DND-41 (cell line): ENCODE results near the gene ETNK2.
"Not testable (repeated sequence)": the region's sequence is repeated elsewhere in the genome, so short reads cannot be mapped to it uniquely, and the experiment has no call there.

ENCODE experiments used
- ATAC-seq: fragments of 200-7000 bp; cut with Tn5 transposase; 3 replicates; pipeline ENCODE4 v1.9.1; 2021; ENCODE audit warnings: low read depth; ENCODE audit not compliant: insufficient read depth
- DNase-seq: peaks from one replicate; pipeline ENCODE4 v3.0.0-alpha.2; 2020
- H2AFZ ChIP-seq: 2 replicates; pipeline ENCODE4 v1.6.0; 2012; ENCODE audit warnings: low read depth, low read length
- H3K27ac ChIP-seq: 2 replicates; pipeline ENCODE4 v1.5.1; 2012; ENCODE audit warnings: low read length, inconsistent platforms
- H3K27me3 ChIP-seq: fragments of 200-600 bp; sonication (generic); 2 replicates; pipeline ENCODE4 v1.6.0; 2012; ENCODE audit warnings: low read length, mild to moderate bottlenecking, inconsistent platforms; ENCODE audit not compliant: insufficient read depth, poor library complexity
- H3K36me3 ChIP-seq: 2 replicates; pipeline ENCODE4 v1.5.1; 2012; ENCODE audit warnings: low read length, inconsistent platforms; ENCODE audit not compliant: insufficient read depth
- H3K4me1 ChIP-seq: 2 replicates; pipeline ENCODE4 v1.5.1; 2012; ENCODE audit warnings: mild to moderate bottlenecking, low read length; ENCODE audit not compliant: insufficient read depth
- H3K4me2 ChIP-seq: 2 replicates; pipeline ENCODE4 v1.6.0; 2012; ENCODE audit warnings: mild to moderate bottlenecking, moderate library complexity, low read length, inconsistent platforms; ENCODE audit not compliant: insufficient read depth
- H3K4me3 ChIP-seq, 2 experiments: fragments of 200-600 bp in 1 of 2; shearing (Covaris generic) in 1 of 2; 2 replicates each; pipeline ENCODE4 v1.5.1; 2012 to 2016; ENCODE audit warnings: inconsistent platforms in 2 of 2, low read length in 2 of 2, mild to moderate bottlenecking in 2 of 2, low read depth in 1 of 2, moderate library complexity in 1 of 2
- H3K79me2 ChIP-seq: 2 replicates; pipeline ENCODE4 v1.6.0; 2012; ENCODE audit warnings: low read length, inconsistent platforms; ENCODE audit not compliant: insufficient read depth
- H3K9ac ChIP-seq: 2 replicates; pipeline ENCODE4 v1.6.0; 2012; ENCODE audit warnings: low read depth, mild to moderate bottlenecking, inconsistent platforms, low read length, moderate library complexity
- H3K9me3 ChIP-seq: 2 replicates; pipeline ENCODE4 v1.5.1; 2012; ENCODE audit warnings: low read length, moderate library complexity, mild to moderate bottlenecking, inconsistent platforms; ENCODE audit not compliant: insufficient read depth, severe bottlenecking
- H4K20me1 ChIP-seq: 2 replicates; pipeline ENCODE4 v1.6.0; 2012; ENCODE audit warnings: low read length; ENCODE audit not compliant: insufficient read depth
- EZH2 ChIP-seq: IDR thresholded peaks from 3 replicates; pipeline ENCODE4 v1.6.1; 2012; ENCODE audit warnings: borderline replicate concordance, low read depth, mild to moderate bottlenecking, moderate library complexity, low read length, inconsistent platforms; ENCODE audit not compliant: severe bottlenecking
- TF ChIP-seq, protein P1 (sequence below): IDR thresholded peaks from 2 replicates; pipeline ENCODE4 v1.5.1; 2012; ENCODE audit warnings: borderline replicate concordance, low read length, moderate library complexity, mild to moderate bottlenecking; ENCODE audit not compliant: poor library complexity, severe bottlenecking; ENCODE audit errors: extremely low read depth

The ETNK2 gene

GRCh38 chr1:204102029-204102611 lies 49.7 kb downstream of the ETNK2 start:
- ATAC-seq (no peak), DNase-seq (no peak)
- no peak overlapping the region for H3K4me2 ChIP-seq
- H4K20me1 ChIP-seq = no peaks in the 10 kb centered on the region
- H3K27me3 ChIP-seq = no peaks in the 10 kb centered on the region
- no peak overlapping the region for H3K27ac ChIP-seq
- peaks cover 15% of the 10 kb centered on the region for H3K4me1 ChIP-seq
- no peaks in the 10 kb centered on the region for H3K36me3 ChIP-seq
- no peaks in the 10 kb centered on the region for H3K9me3 ChIP-seq
- H3K79me2 ChIP-seq = no peaks in the 10 kb centered on the region
- no peak overlapping the region for H2AFZ ChIP-seq
- TF ChIP-seq EZH2 = no peak
- TF ChIP-seq, protein P1, sequence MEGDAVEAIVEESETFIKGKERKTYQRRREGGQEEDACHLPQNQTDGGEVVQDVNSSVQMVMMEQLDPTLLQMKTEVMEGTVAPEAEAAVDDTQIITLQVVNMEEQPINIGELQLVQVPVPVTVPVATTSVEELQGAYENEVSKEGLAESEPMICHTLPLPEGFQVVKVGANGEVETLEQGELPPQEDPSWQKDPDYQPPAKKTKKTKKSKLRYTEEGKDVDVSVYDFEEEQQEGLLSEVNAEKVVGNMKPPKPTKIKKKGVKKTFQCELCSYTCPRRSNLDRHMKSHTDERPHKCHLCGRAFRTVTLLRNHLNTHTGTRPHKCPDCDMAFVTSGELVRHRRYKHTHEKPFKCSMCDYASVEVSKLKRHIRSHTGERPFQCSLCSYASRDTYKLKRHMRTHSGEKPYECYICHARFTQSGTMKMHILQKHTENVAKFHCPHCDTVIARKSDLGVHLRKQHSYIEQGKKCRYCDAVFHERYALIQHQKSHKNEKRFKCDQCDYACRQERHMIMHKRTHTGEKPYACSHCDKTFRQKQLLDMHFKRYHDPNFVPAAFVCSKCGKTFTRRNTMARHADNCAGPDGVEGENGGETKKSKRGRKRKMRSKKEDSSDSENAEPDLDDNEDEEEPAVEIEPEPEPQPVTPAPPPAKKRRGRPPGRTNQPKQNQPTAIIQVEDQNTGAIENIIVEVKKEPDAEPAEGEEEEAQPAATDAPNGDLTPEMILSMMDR = no peak
- no peak overlapping the region for H3K9ac ChIP-seq
- no peak overlapping the region for H3K4me3 ChIP-seq

GRCh38 chr1:204099754-204100153 lies 52.1 kb downstream of the ETNK2 start:
- H3K9me3 ChIP-seq, H2AFZ ChIP-seq, H3K79me2 ChIP-seq, H3K4me3 ChIP-seq, ATAC-seq, H3K9ac ChIP-seq, DNase-seq, H3K4me2 ChIP-seq, H3K36me3 ChIP-seq, H4K20me1 ChIP-seq, H3K27me3 ChIP-seq, H3K27ac ChIP-seq: not testable (repeated sequence)
- peaks cover 10% of the 10 kb centered on the region for H3K4me1 ChIP-seq

- DNase-seq (no peak), ATAC-seq (no peak)
- no peak overlapping the region for H2AFZ ChIP-seq
- H3K27ac ChIP-seq = no peak overlapping the region
- no peaks in the 10 kb centered on the region for H4K20me1 ChIP-seq
- no peak overlapping the region for H3K4me3 ChIP-seq
- no peaks in the 10 kb centered on the region for H3K9me3 ChIP-seq
- no peak for TF ChIP-seq EZH2
- TF ChIP-seq, protein P1 = no peak
- no peak overlapping the region for H3K4me2 ChIP-seq
- no peaks in the 10 kb centered on the region for H3K27me3 ChIP-seq
- H3K4me1 ChIP-seq = no peaks in the 10 kb centered on the region
- no peaks in the 10 kb centered on the region for H3K79me2 ChIP-seq
- no peak overlapping the region for H3K9ac ChIP-seq
- no peaks in the 10 kb centered on the region for H3K36me3 ChIP-seq
Measured at GRCh38 chr1:204098683-204099082, 53.2 kb downstream of the ETNK2 start.

DNA sequence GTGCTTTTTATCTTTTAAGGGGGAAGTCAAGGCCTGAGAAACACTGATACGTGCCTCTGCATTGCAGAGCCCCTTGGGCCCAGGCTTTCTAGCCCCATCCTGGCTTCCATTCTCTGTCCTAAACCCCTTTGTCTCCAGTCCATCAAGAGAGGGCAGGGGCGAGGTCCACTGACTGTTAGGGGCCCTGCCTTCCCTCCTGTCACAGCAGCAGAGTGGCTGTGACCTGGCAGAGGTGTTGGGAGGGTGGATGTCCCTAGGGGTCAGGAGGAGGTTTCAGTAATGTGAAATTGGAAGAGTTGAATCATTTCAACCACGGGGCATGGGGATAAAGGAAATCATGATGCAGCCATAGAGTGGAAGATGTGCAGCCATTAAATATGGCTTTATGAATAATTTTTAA lies 54.9 kb downstream of the ETNK2 start:
- H3K4me1 ChIP-seq = no peaks in the 10 kb centered on the region
- DNase-seq = no peak

More for the DNA sequence above, 54.9 kb downstream of the ETNK2 start:
- no peak for ATAC-seq
- no peaks in the 10 kb centered on the region for H3K9me3 ChIP-seq
- H3K36me3 ChIP-seq = no peaks in the 10 kb centered on the region
- H4K20me1 ChIP-seq = no peaks in the 10 kb centered on the region
- no peaks in the 10 kb centered on the region for H3K79me2 ChIP-seq
- no peaks in the 10 kb centered on the region for H3K27me3 ChIP-seq
- H3K9ac ChIP-seq = no peak overlapping the region
- no peak overlapping the region for H3K27ac ChIP-seq
- no peak overlapping the region for H3K4me2 ChIP-seq
- no peak overlapping the region for H2AFZ ChIP-seq
- no peak overlapping the region for H3K4me3 ChIP-seq
- TF ChIP-seq, protein P1 = no peak
- no peak for TF ChIP-seq EZH2
